ENCODE results near the gene GLB1L. TPM values are rescaled to one million over a fixed set of nuclear protein-coding genes. Genes with fewer than 3 reads are reported as not detected.

GLB1L gene
- total and polyA plus RNA-seq, 2 donors from 2014 or later, result 19.7 to 20.6 TPM

DNA sequence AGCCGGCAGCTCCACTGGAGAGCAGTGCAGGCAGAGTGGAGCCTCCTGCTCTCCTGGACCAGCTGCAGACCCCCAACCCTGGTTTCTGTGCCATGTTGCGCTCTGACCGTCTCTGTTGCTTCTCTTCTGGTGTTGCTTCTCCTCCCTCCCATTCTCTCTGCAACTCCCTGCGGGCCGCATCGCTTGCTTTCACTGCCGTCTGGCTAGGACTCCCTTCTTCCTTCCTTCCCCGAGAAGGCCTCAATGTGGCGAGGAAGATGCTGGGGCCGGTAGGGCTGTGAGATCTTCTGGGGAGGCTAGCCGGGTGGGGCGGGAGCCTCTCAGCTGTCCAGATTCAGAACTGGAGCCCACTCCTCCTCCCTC is 40.1 kb upstream of the GLB1L start:
- no peak for FAIRE-seq
- no peaks in the 10 kb centered on the region for H3K27me3 ChIP-seq (ENCODE audit: control insufficient read depth, insufficient read depth, low read length)
- intact Hi-C loops (cut with DNase I), result loop anchor here (10.0 kb wide), 1 partner anchor 121 kb away; the partner anchor contains the start of gene NHEJ1
- H3K36me3 ChIP-seq (ENCODE audit: control insufficient read depth in 2 of 3, insufficient read depth in 3 of 3, low read length in 3 of 3), result peaks cover 0 to 15% (median 9%) of the 10 kb centered on the region in 3 donors
- H3K4me3 ChIP-seq (ENCODE audit: low read length in 3 of 3), result no peak overlapping the region
- DNase-seq, result peak in 1 of 5 donors; percentile 51
- H3K4me1 ChIP-seq (ENCODE audit: control insufficient read depth in 2 of 3, insufficient read depth in 2 of 3, low read depth in 1 of 3, low read length in 3 of 3), result peaks cover 0 to 6% (median 0%) of the 10 kb centered on the region in 3 donors
- no peak overlapping the region for H3K27ac ChIP-seq (ENCODE audit: low read depth in 2 of 2, low read length in 2 of 2)
- no peak overlapping the region for H3K9ac ChIP-seq (ENCODE audit: low read length in 3 of 3)
- TF ChIP-seq, protein P1, sequence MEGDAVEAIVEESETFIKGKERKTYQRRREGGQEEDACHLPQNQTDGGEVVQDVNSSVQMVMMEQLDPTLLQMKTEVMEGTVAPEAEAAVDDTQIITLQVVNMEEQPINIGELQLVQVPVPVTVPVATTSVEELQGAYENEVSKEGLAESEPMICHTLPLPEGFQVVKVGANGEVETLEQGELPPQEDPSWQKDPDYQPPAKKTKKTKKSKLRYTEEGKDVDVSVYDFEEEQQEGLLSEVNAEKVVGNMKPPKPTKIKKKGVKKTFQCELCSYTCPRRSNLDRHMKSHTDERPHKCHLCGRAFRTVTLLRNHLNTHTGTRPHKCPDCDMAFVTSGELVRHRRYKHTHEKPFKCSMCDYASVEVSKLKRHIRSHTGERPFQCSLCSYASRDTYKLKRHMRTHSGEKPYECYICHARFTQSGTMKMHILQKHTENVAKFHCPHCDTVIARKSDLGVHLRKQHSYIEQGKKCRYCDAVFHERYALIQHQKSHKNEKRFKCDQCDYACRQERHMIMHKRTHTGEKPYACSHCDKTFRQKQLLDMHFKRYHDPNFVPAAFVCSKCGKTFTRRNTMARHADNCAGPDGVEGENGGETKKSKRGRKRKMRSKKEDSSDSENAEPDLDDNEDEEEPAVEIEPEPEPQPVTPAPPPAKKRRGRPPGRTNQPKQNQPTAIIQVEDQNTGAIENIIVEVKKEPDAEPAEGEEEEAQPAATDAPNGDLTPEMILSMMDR (IDR thresholded peaks at IDR 0.05; ENCODE audit: borderline replicate concordance, extremely low read depth, insufficient read depth), result no peak
- H3K9me3 ChIP-seq (ENCODE audit: control insufficient read depth in 2 of 3, insufficient read depth in 1 of 3, low read length in 3 of 3), result no peaks in the 10 kb centered on the region

DNA sequence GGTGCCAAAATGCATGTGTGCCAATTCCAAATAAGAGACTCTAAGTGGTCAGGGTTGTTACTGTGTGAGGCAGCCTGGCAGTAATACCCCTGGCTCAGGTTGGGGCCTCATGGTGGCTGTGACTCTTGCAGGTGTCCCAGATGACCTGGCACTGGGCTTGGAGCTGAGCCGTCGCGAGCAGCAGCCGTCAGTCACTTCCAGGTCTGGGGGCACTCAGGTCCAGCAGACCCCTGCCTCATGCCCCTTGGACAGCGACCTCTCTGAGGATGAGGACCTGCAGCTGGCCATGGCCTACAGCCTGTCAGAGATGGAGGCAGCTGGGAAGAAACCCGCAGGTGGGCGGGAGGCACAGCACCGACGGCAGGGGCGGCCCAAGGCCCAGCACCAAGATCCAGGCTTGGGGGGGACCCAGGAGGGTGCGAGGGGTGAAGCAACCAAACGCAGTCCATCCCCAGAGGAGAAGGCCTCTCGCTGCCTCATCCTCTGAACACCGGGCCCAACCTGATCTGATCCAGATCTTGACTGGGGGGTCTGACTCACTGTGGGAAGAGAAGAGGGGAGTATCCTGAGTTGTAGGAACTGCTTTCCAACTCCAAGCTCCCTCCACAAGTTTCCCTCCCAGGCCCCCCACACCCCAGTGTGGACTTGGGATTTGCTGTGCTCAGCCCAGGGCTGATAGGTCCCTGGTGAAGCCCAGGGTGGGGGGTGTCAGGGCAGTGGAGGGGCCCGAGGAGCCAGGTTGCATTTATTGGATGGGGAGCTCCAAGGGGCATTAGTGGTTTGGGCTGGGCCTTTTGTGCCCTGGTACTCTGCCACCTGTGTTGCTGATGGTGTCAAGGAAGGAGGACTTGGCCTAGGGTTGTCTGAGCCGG is 39.5 kb upstream of the GLB1L start:
- intact Hi-C loops (cut with DNase I), result loop anchor here (10.0 kb wide), 1 partner anchor 120 kb away; the partner anchor contains the start of gene NHEJ1
- TF ChIP-seq, protein P1 (IDR thresholded peaks at IDR 0.05; ENCODE audit: borderline replicate concordance, extremely low read depth, insufficient read depth), result no peak
- Histone ChIP-seq H3K4me3 (ENCODE audit: low read length in 3 of 3) (no peak overlapping the region), H3K27me3 (ENCODE audit: control insufficient read depth, insufficient read depth, low read length) (no peaks in the 10 kb centered on the region), H3K9me3 (ENCODE audit: control insufficient read depth in 2 of 3, insufficient read depth in 1 of 3, low read length in 3 of 3) (no peaks in the 10 kb centered on the region), H3K9ac (ENCODE audit: low read length in 3 of 3) (no peak overlapping the region), H3K4me1 (ENCODE audit: control insufficient read depth in 2 of 3, insufficient read depth in 2 of 3, low read depth in 1 of 3, low read length in 3 of 3) (peaks cover 0 to 11% (median 6%) of the 10 kb centered on the region in 3 donors), H3K36me3 (ENCODE audit: control insufficient read depth in 2 of 3, insufficient read depth in 3 of 3, low read length in 3 of 3) (peaks cover 0 to 15% (median 9%) of the 10 kb centered on the region in 3 donors), H3K27ac (ENCODE audit: low read depth in 2 of 2, low read length in 2 of 2) (no peak overlapping the region)
- DNase-seq (peak in 1 of 5 donors; percentile 37), FAIRE-seq (no peak)

- DNase-seq (no peak), FAIRE-seq (no peak)
- Histone ChIP-seq H3K9me3 (ENCODE audit: control insufficient read depth in 2 of 3, insufficient read depth in 1 of 3, low read length in 3 of 3) (no peaks in the 10 kb centered on the region), H3K4me1 (ENCODE audit: control insufficient read depth in 2 of 3, insufficient read depth in 2 of 3, low read depth in 1 of 3, low read length in 3 of 3) (peaks cover 5 to 18% (median 13%) of the 10 kb centered on the region in 3 donors), H3K4me3 (ENCODE audit: low read length in 3 of 3) (no peak overlapping the region), H3K9ac (ENCODE audit: low read length in 3 of 3) (no peak overlapping the region), H3K27ac (ENCODE audit: low read depth in 2 of 2, low read length in 2 of 2) (no peak overlapping the region), H3K27me3 (ENCODE audit: control insufficient read depth, insufficient read depth, low read length) (no peaks in the 10 kb centered on the region), H3K36me3 (ENCODE audit: control insufficient read depth in 2 of 3, insufficient read depth in 3 of 3, low read length in 3 of 3) (peaks cover 0 to 15% (median 9%) of the 10 kb centered on the region in 3 donors)
- TF ChIP-seq, protein P1 (IDR thresholded peaks at IDR 0.05; ENCODE audit: borderline replicate concordance, extremely low read depth, insufficient read depth), result no peak
- intact Hi-C loops (cut with DNase I), result loop anchor here (10.0 kb wide), 1 partner anchor 118 kb away; the partner anchor contains the start of gene NHEJ1
Measured at GRCh38 chr2:219282943-219283581, 37.8 kb upstream of the GLB1L start.
